ENCODE measurements around the gene PYHIN1. TPM values are rescaled to one million over a fixed set of nuclear protein-coding genes. Genes with fewer than 3 reads are reported as not detected.

Gene PYHIN1
- total and polyA plus RNA-seq, 2 experiments from 2014 or later, result not detected

DNA sequence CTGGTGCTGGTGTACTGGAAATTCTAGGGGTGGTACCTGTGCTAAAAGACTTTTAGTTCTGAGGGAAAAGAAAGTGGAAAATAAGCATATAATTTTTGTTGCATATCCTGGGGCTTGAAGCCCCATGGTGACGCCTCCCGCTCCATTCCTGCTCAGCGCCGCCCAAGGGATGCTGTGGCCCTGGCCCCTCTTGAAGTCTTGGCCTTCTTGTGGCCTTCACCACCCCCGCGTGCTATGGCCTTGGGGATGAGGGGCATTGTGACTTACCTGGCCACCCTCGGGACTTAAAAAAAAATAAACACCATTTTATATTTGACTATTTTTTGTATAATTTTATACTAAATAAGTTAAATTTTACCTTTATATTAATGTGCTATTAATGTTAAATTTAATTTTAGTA lies 93.7 kb downstream of the PYHIN1 start:
- H3K27ac ChIP-seq (ENCODE audit: low read depth), result no peak overlapping the region
- H3K79me2 ChIP-seq (replicated peaks; ENCODE audit: insufficient read depth), result no peaks in the 10 kb centered on the region
- DNase-seq (ENCODE audit: low spot score) (no peak), ATAC-seq (no peak)
- no peaks in the 10 kb centered on the region for H3K36me3 ChIP-seq (ENCODE audit: insufficient read depth)
- TF ChIP-seq NANOG (IDR thresholded peaks at IDR 0.05; ENCODE audit: borderline replicate concordance), result no peak
- TF ChIP-seq REST (IDR thresholded peaks at IDR 0.05; ENCODE audit: unreplicated experiment), result no peak
- TF ChIP-seq ZNF331 (CRISPR knock-in tag; IDR thresholded peaks at IDR 0.05; ENCODE audit: low read depth), result no peak
- Mint-ChIP-seq H3K27ac (no peak overlapping the region), H3K4me1 (peaks cover 20% of the 10 kb centered on the region), H3K36me3 (ENCODE audit: low read depth) (no peaks in the 10 kb centered on the region), H3K27me3 (ENCODE audit: insufficient read depth, low read depth, poor library complexity) (peaks cover 2% of the 10 kb centered on the region), H3K9me3 (no peaks in the 10 kb centered on the region), H3K4me3 (no peak overlapping the region)
- H3K4me2 ChIP-seq, result no peak overlapping the region
- H4K20me1 ChIP-seq (replicated peaks; ENCODE audit: insufficient read depth), result no peaks in the 10 kb centered on the region
- no peak overlapping the region for H3K4me3 ChIP-seq
- H3F3A ChIP-seq (replicated peaks; ENCODE audit: low read depth), result no peaks in the 10 kb centered on the region
- peaks cover 5% of the 10 kb centered on the region for H3K9me2 ChIP-seq (ENCODE audit: insufficient read depth)
- no peaks in the 10 kb centered on the region for H3K27me3 ChIP-seq (ENCODE audit: insufficient read depth)
- peaks cover 12% of the 10 kb centered on the region for H3K4me1 ChIP-seq (ENCODE audit: insufficient read depth)
- H2AFZ ChIP-seq, result no peak overlapping the region

Other genes starting within 250 kb of the PYHIN1 start
- not detected in 2 replicates for gene SPTA1, start 244.8 kb upstream of the PYHIN1 start, total RNA-seq (2014; rRNA removed; shearing (Covaris generic))
- not detected in 2 replicates for gene SPTA1, start 244.8 kb upstream of the PYHIN1 start, polyA plus RNA-seq (2016; fragmentation: Nextera tagmentation; extraction: Ambion mirVana)
- not detected in 2 replicates for gene OR6K2, start 230.9 kb upstream of the PYHIN1 start, total RNA-seq (2014; rRNA removed; shearing (Covaris generic))
- gene OR6K2, start 230.9 kb upstream of the PYHIN1 start, polyA plus RNA-seq (2016; fragmentation: Nextera tagmentation; extraction: Ambion mirVana), result not detected in 2 replicates
- gene OR6K3, start 210.8 kb upstream of the PYHIN1 start, total RNA-seq (2014; rRNA removed; shearing (Covaris generic)), result not detected in 2 replicates
- not detected in 2 replicates for gene OR6K3, start 210.8 kb upstream of the PYHIN1 start, polyA plus RNA-seq (2016; fragmentation: Nextera tagmentation; extraction: Ambion mirVana)
- gene OR6K6, start 176.8 kb upstream of the PYHIN1 start, total RNA-seq (2014; rRNA removed; shearing (Covaris generic)), result not detected in 2 replicates
- gene OR6K6, start 176.8 kb upstream of the PYHIN1 start, polyA plus RNA-seq (2016; fragmentation: Nextera tagmentation; extraction: Ambion mirVana), result not detected in 2 replicates
- gene OR6N1, start 159.4 kb upstream of the PYHIN1 start, total RNA-seq (2014; rRNA removed; shearing (Covaris generic)), result not detected in 2 replicates
- not detected in 2 replicates for gene OR6N1, start 159.4 kb upstream of the PYHIN1 start, polyA plus RNA-seq (2016; fragmentation: Nextera tagmentation; extraction: Ambion mirVana)
- gene OR6N2, start 150.3 kb upstream of the PYHIN1 start, total RNA-seq (2014; rRNA removed; shearing (Covaris generic)), result not detected in 2 replicates
- gene OR6N2, start 150.3 kb upstream of the PYHIN1 start, polyA plus RNA-seq (2016; fragmentation: Nextera tagmentation; extraction: Ambion mirVana), result not detected in 2 replicates
- gene MNDA, start 100.2 kb upstream of the PYHIN1 start, total RNA-seq (2014; rRNA removed; shearing (Covaris generic)), result not detected in 2 replicates
- not detected in 2 replicates for gene MNDA, start 100.2 kb upstream of the PYHIN1 start, polyA plus RNA-seq (2016; fragmentation: Nextera tagmentation; extraction: Ambion mirVana)
- 0.31 TPM in 1 of 2 replicates, not detected in the other for gene IFI16, start 78.4 kb downstream of the PYHIN1 start, total RNA-seq (2014; rRNA removed; shearing (Covaris generic))
- gene IFI16, start 78.4 kb downstream of the PYHIN1 start, polyA plus RNA-seq (2016; fragmentation: Nextera tagmentation; extraction: Ambion mirVana), result 1.3 and 2.1 TPM in 2 replicates
- 2.1 and 2.5 TPM in 2 replicates for gene AIM2, start 145.2 kb downstream of the PYHIN1 start, total RNA-seq (2014; rRNA removed; shearing (Covaris generic))
- gene AIM2, start 145.2 kb downstream of the PYHIN1 start, polyA plus RNA-seq (2016; fragmentation: Nextera tagmentation; extraction: Ambion mirVana), result 1.5 and 1.9 TPM in 2 replicates
- 2.9 and 4.4 TPM in 2 replicates for gene CADM3, start 240.1 kb downstream of the PYHIN1 start, total RNA-seq (2014; rRNA removed; shearing (Covaris generic))
- 1.5 and 2.0 TPM in 2 replicates for gene CADM3, start 240.1 kb downstream of the PYHIN1 start, polyA plus RNA-seq (2016; fragmentation: Nextera tagmentation; extraction: Ambion mirVana)